Neural cell (in vitro differentiated cells): Measurements from ENCODE around the gene SFI1. TPM values are rescaled to one million over a fixed set of nuclear protein-coding genes. Genes with fewer than 3 reads are reported as not detected.

Source experiments
- H2AFZ ChIP-seq: fragments of 200-600, 300-800 bp; sonication (generic), shearing (Covaris generic); 2 replicates; pipeline ENCODE4 v1.6.0; 2014; ENCODE audit warnings: low read depth, mild to moderate bottlenecking, antibody characterized with exemption, low read length, moderate library complexity
- H3F3A ChIP-seq: fragments of 200-600 bp; shearing (Covaris generic); 2 replicates; pipeline ENCODE4 v1.6.1; 2016; ENCODE audit warnings: mild to moderate bottlenecking, moderate library complexity, mixed read lengths, antibody characterized with exemption, low read length; ENCODE audit not compliant: insufficient read depth, poor library complexity, severe bottlenecking
- H3K27ac ChIP-seq: fragments of 200-600, 300-800 bp; sonication (generic), shearing (Covaris generic); 2 replicates; pipeline ENCODE4 v1.5.1; 2014; ENCODE audit warnings: mild to moderate bottlenecking, low read length, moderate library complexity
- H3K27me3 ChIP-seq: fragments of 300-800, 200-600 bp; sonication (generic), shearing (Covaris generic); 2 replicates; pipeline ENCODE4 v1.6.0; 2014; ENCODE audit warnings: mild to moderate bottlenecking, low read depth, low read length, moderate library complexity; ENCODE audit not compliant: insufficient read depth
- H3K36me3 ChIP-seq: fragments of 300-800, 200-600 bp; sonication (generic), shearing (Covaris generic); 2 replicates; pipeline ENCODE4 v1.5.1; 2014; ENCODE audit warnings: mild to moderate bottlenecking, antibody characterized with exemption, low read length, moderate library complexity; ENCODE audit not compliant: insufficient read depth
- H3K4me2 ChIP-seq: fragments of 300-800, 200-600 bp; sonication (generic), shearing (Covaris generic); 2 replicates; pipeline ENCODE4 v1.6.0; 2014; ENCODE audit warnings: mild to moderate bottlenecking, low read length
- H3K4me3 ChIP-seq: fragments of 300-800, 200-600 bp; sonication (generic), shearing (Covaris generic); 2 replicates; pipeline ENCODE4 v1.5.1; 2014; ENCODE audit warnings: mild to moderate bottlenecking, low read length, moderate library complexity
- H3K79me2 ChIP-seq: fragments of 200-600 bp; shearing (Covaris generic); replicated peaks from 2 replicates; pipeline ENCODE4 v1.6.0; 2014; ENCODE audit warnings: mild to moderate bottlenecking, low read length, moderate library complexity; ENCODE audit not compliant: insufficient read depth
- H3K9ac ChIP-seq: fragments of 300-800, 200-600 bp; sonication (generic), shearing (Covaris generic); 2 replicates; pipeline ENCODE4 v1.6.1; 2016; ENCODE audit warnings: mild to moderate bottlenecking, low read length, mixed read lengths
- H3K9me2 ChIP-seq: fragments of 200-600 bp; shearing (Covaris generic); 2 replicates; pipeline ENCODE4 v1.6.1; 2016; ENCODE audit warnings: mild to moderate bottlenecking, low read length, mixed read lengths; ENCODE audit not compliant: insufficient read depth
- H3K9me3 ChIP-seq: fragments of 200-600, 300-800 bp; sonication (generic), shearing (Covaris generic); 2 replicates; pipeline ENCODE4 v1.6.1; 2016; ENCODE audit warnings: mild to moderate bottlenecking, mixed run types, low read length, moderate library complexity, mixed read lengths
- H4K20me1 ChIP-seq: fragments of 200-600 bp; shearing (Covaris generic); 2 replicates; pipeline ENCODE4 v1.6.1; 2016; ENCODE audit warnings: mild to moderate bottlenecking, mixed run types; ENCODE audit not compliant: insufficient read depth
- EP300 ChIP-seq: fragments of 450-650 bp; conservative IDR thresholded peaks from 2 replicates; pipeline ENCODE4 v1.6.1; 2014; ENCODE audit warnings: antibody characterized with exemption, mild to moderate bottlenecking, moderate library complexity; ENCODE audit not compliant: poor library complexity, severe bottlenecking
- EZH2 ChIP-seq: fragments of 200-600, 300-800 bp; shearing (Covaris generic), sonication (generic); IDR thresholded peaks from 2 replicates; pipeline ENCODE4 v1.6.1; 2014; ENCODE audit warnings: antibody characterized with exemption, low read length, borderline replicate concordance, mild to moderate bottlenecking; ENCODE audit not compliant: insufficient read depth, poor library complexity, severe bottlenecking
- MXI1 ChIP-seq: fragments of 450-650 bp; conservative IDR thresholded peaks from 2 replicates; pipeline ENCODE4 v1.6.1; 2014; ENCODE audit warnings: antibody characterized with exemption, mild to moderate bottlenecking; ENCODE audit not compliant: poor library complexity, severe bottlenecking
- POLR2AphosphoS5 ChIP-seq: IDR thresholded peaks from 2 replicates; pipeline ENCODE4 v1.6.1; 2012
- RAD21 ChIP-seq: fragments of 450-650 bp; conservative IDR thresholded peaks from 2 replicates; pipeline ENCODE4 v1.6.1; 2014; ENCODE audit warnings: antibody characterized with exemption, mild to moderate bottlenecking, moderate library complexity
- SMC3 ChIP-seq: fragments of 450-650 bp; conservative IDR thresholded peaks from 2 replicates; pipeline ENCODE4 v1.6.1; 2014; ENCODE audit warnings: antibody characterized with exemption, mild to moderate bottlenecking, moderate library complexity; ENCODE audit not compliant: poor library complexity
- TAF1 ChIP-seq: IDR thresholded peaks from 2 replicates; pipeline ENCODE4 v1.6.1; 2012; ENCODE audit warnings: low read depth
- polyA plus RNA-seq: library from polyadenylated mRNA; depleted of rRNA; stranded (reverse); fragments of >200 nt; gene quantifications from 2 replicates; pipeline ENCODE4 v1.2.3, GENCODE V29; 2014
- TF ChIP-seq, protein P1 (sequence below): IDR thresholded peaks from 2 replicates; pipeline ENCODE4 v1.6.1; 2012; ENCODE audit warnings: borderline replicate concordance
- TF ChIP-seq, protein P2 (sequence below): fragments of 450-650 bp; IDR thresholded peaks from 2 replicates; pipeline ENCODE4 v1.5.1; 2014; ENCODE audit warnings: antibody characterized with exemption, mild to moderate bottlenecking, moderate library complexity; ENCODE audit not compliant: poor library complexity, severe bottlenecking

The SFI1 gene
- polyA plus RNA-seq, 1 donor from 2014 or later = 19.9 TPM

DNA sequence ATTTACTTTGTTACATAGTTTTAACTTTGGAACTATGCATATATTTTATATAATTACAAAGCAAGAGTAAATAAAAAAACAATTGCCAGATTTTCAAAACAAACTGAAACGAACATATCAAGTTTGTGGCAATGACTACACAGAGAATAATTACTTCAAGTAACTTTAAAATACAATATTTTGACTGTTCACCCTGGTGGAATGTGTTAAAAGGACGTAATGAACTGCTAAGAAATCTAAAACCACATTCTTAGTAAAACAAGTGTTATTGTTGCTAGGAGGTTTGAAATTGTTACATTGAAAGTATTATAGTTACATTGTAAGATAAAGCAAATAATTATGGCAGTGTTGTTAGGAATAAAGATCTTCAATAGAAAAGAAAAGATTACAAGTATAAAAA is 71.4 kb downstream of the SFI1 start:
- Histone ChIP-seq H3K9me3 (no peaks in the 10 kb centered on the region), H3K9me2 (no peaks in the 10 kb centered on the region), H2AFZ (no peak overlapping the region), H3F3A (no peaks in the 10 kb centered on the region), H3K79me2 (no peaks in the 10 kb centered on the region), H3K4me3 (no peak overlapping the region), H3K36me3 (no peaks in the 10 kb centered on the region), H3K27me3 (no peaks in the 10 kb centered on the region), H3K27ac (no peak overlapping the region), H3K9ac (no peak overlapping the region), H4K20me1 (no peaks in the 10 kb centered on the region), H3K4me2 (no peak overlapping the region)
- TF ChIP-seq MXI1 = no peak
- TF ChIP-seq EZH2 = no peak
- TF ChIP-seq, protein P1, sequence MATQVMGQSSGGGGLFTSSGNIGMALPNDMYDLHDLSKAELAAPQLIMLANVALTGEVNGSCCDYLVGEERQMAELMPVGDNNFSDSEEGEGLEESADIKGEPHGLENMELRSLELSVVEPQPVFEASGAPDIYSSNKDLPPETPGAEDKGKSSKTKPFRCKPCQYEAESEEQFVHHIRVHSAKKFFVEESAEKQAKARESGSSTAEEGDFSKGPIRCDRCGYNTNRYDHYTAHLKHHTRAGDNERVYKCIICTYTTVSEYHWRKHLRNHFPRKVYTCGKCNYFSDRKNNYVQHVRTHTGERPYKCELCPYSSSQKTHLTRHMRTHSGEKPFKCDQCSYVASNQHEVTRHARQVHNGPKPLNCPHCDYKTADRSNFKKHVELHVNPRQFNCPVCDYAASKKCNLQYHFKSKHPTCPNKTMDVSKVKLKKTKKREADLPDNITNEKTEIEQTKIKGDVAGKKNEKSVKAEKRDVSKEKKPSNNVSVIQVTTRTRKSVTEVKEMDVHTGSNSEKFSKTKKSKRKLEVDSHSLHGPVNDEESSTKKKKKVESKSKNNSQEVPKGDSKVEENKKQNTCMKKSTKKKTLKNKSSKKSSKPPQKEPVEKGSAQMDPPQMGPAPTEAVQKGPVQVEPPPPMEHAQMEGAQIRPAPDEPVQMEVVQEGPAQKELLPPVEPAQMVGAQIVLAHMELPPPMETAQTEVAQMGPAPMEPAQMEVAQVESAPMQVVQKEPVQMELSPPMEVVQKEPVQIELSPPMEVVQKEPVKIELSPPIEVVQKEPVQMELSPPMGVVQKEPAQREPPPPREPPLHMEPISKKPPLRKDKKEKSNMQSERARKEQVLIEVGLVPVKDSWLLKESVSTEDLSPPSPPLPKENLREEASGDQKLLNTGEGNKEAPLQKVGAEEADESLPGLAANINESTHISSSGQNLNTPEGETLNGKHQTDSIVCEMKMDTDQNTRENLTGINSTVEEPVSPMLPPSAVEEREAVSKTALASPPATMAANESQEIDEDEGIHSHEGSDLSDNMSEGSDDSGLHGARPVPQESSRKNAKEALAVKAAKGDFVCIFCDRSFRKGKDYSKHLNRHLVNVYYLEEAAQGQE = no peak

DNA sequence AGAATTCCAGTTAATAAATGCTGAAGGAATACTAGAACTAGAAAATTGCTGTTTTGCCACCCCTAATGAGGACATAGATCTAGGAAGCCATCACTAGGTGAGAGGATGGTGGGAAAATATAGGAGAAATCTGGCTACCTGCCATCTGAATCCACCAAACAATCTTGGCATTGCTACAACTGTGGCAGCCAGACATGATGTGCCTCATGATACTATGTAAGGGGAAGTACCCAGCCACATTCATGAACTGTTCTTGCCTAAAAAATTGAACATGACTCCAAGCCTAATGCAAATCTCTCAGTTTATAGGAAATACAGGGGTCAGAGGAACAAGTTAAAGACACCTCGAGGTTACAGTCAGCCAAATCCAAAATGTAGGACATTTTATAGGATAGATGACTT is 72.8 kb downstream of the SFI1 start:
- Histone ChIP-seq H3K27ac (no peak overlapping the region), H4K20me1 (no peaks in the 10 kb centered on the region), H3K27me3 (no peaks in the 10 kb centered on the region), H3F3A (no peaks in the 10 kb centered on the region), H3K4me3 (no peak overlapping the region), H3K9me3 (no peaks in the 10 kb centered on the region), H2AFZ (no peak overlapping the region), H3K9me2 (no peaks in the 10 kb centered on the region), H3K9ac (no peak overlapping the region), H3K4me2 (no peak overlapping the region), H3K79me2 (no peaks in the 10 kb centered on the region), H3K36me3 (no peaks in the 10 kb centered on the region)
- TF ChIP-seq TAF1 = no peak
- TF ChIP-seq SMC3 = no peak
- no peak for TF ChIP-seq RAD21
- TF ChIP-seq, protein P2, sequence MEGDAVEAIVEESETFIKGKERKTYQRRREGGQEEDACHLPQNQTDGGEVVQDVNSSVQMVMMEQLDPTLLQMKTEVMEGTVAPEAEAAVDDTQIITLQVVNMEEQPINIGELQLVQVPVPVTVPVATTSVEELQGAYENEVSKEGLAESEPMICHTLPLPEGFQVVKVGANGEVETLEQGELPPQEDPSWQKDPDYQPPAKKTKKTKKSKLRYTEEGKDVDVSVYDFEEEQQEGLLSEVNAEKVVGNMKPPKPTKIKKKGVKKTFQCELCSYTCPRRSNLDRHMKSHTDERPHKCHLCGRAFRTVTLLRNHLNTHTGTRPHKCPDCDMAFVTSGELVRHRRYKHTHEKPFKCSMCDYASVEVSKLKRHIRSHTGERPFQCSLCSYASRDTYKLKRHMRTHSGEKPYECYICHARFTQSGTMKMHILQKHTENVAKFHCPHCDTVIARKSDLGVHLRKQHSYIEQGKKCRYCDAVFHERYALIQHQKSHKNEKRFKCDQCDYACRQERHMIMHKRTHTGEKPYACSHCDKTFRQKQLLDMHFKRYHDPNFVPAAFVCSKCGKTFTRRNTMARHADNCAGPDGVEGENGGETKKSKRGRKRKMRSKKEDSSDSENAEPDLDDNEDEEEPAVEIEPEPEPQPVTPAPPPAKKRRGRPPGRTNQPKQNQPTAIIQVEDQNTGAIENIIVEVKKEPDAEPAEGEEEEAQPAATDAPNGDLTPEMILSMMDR = no peak
- no peak for TF ChIP-seq EP300
- TF ChIP-seq EZH2 = no peak
- TF ChIP-seq, protein P1 = no peak
- TF ChIP-seq POLR2AphosphoS5 = no peak
- TF ChIP-seq MXI1 = no peak
